Activated CD8-positive, alpha-beta memory T cell treated with anti-CD3 and anti-CD28 coated beads, Interleukin-2, amount 50 U/mL, for 48 hours (primary cell): ENCODE measurements around the gene CEMP1.

Experiments used
- DNase-seq: peaks from one replicate; pipeline ENCODE4 v3.0.0-alpha.2; 2020

The CEMP1 gene

DNA sequence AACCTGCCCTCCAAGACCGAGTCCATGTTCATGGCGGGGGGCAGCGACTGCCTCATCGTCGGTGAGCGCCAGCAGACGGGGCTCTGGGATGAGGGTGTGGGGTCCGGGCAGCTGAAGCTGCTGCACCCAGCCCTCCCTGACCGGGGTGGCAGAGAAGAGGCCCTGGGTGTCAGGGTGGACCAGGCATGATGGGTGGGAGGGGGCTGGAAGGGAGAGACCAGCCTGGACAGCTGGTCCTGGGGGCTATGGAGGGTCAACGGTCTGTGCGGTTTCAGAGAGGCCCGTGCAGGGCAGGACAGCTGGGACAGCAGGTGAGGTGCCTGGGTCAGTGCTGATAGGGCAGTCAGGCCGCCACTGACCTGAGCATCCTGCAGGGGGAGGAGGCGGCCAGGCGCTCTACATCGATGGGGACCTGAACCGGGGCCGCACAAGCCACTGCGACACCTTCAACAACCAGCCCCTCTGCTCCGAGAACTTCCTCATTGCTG is 30.7 kb downstream of the CEMP1 start:
- DNase-seq = no peak

DNA sequence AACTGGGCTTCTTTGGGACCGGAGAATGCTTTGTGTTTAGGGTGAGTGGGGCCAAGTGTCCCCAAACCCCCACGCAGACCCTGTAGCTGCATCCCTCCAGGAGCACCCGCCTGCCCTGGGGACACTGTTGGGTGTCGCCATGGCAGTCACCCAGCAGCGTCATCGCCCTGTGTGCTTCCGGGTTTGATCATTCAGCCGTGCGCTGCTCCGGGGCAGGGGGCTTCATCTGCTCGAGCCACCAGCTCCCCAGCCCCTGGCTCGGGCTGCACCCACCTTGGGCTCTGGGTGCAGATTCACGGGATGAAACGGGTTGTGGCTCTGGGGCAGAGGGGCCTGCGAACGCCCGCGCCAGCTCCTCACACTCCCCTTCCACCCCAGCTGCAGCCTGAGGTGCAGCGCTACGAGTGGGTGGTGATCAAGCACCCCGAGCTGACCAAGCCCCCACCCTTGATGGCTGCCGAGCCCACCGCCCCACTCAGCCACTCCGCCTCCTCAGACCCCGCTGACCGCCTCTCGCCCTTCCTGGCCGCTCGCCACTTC is 31.2 kb downstream of the CEMP1 start:
- DNase-seq = no peak

DNA sequence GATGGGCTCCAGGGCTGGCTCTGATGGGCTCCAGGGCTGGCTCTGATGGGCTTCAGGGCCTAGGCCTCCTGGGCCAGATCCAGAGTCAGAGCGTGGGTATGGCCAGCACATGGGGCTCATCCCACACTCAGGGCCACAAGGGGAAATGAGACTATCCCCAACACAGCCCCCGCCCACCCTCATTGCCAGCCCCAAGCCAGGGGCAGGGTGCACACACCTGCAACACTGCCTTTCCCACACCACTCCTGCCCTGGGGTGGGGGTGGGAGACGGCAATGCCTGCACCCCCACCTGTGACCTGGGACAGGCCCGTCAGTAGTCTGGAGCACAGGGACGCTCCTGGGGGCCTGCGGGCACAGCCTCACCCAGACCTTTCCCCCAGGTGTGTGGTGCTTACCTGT is 31.8 kb downstream of the CEMP1 start:
- DNase-seq = no peak

DNA sequence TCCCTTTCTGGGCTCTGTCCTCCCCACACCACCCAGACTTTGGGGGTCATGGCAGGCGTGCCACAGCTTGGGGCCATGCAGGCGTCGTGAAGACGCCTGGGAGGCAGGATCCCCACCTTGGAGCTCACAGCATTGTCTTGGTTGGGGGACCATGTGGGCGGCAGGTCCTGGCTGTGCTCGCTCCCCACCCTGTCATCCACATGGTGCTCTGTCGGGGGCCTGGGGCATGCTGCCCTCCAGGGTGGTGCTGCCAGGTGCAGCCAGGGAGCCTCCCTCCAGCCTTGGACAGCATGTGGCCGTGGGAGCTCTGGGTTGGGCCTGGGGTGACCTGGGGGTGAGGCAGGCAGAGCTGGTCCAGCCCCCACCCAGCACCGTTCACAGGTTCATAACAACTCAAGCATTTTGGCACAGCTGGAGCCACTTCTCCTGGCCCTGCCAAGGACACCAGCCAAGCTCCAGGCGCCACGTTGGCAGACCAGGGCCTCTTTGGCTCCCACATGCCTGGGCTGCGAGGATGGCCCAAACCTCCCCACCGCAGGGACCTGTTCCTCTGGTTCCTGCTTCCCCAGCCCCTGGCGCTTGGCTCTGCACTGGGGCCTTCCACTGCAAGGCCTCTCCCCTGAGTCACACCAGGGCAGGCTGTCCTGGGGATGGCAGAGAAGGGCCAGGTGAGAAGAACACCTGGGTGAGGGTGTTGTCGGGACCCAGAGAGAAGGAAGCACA is 32.5 kb downstream of the CEMP1 start:
- no peak for DNase-seq

DNA sequence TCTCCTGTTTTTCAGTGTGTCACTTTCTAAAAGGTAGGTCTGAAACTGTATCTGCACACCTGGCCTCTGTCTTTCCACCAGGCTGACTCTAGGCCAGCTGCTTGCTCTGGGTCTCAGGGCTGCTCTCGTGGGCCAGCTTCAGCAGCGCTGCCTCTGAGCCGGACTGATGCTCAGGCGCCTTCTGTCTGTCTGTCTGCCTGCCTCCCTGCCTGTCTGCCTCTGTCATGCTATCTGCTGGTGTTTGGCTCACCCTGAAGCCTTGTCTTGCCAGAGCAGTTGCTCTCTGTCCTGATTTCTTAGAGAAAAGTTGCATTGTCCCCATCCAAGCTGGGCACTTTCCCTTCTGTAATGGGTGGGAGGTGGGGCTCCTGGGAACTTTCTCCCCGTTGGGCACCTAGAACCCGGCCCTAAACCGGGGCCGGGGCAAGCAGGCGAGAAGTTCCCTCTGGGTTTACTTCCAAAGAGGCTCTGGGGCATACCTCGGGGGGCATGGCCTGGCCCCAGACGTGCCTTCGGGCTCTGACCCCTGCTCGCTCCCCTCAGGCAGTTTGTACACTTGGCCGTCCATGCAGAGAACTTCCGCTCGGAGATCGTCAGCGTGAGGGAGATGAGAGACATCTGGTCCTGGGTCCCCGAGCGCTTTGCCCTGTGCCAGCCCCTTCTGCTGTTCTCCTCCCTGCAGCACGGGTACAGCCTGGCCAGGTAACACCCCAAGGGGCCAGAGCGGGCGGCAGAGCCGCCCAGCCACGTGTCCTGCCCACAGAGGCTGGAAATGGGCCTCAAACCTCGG is 33.3 kb downstream of the CEMP1 start:
- DNase-seq = no peak

DNA sequence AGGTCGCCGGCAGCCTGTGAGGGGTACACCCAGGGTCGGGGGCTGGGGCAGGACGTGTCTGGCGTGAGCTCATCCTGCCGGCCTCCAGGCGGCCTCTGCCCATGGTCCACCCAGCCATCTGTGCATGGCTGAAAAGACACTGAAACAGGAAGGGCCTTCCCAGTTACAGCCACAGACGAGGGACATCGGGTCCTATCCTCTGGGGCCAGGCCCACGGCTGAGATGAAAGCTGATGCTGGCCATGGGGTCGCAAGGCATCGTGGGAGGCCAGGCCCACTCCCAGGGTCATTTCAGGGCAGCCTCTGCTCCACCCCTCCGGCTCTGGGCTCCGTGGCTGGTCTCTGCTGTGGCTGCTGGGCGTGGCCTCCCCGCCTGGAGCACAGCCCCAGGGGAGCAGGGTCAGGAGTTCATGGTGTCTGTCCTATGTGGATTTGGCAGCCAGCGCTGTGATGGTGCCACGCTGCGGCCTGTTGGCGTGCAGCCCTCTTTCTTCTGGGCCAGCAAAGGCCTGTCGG is 34.0 kb downstream of the CEMP1 start:
- DNase-seq = no peak

DNA sequence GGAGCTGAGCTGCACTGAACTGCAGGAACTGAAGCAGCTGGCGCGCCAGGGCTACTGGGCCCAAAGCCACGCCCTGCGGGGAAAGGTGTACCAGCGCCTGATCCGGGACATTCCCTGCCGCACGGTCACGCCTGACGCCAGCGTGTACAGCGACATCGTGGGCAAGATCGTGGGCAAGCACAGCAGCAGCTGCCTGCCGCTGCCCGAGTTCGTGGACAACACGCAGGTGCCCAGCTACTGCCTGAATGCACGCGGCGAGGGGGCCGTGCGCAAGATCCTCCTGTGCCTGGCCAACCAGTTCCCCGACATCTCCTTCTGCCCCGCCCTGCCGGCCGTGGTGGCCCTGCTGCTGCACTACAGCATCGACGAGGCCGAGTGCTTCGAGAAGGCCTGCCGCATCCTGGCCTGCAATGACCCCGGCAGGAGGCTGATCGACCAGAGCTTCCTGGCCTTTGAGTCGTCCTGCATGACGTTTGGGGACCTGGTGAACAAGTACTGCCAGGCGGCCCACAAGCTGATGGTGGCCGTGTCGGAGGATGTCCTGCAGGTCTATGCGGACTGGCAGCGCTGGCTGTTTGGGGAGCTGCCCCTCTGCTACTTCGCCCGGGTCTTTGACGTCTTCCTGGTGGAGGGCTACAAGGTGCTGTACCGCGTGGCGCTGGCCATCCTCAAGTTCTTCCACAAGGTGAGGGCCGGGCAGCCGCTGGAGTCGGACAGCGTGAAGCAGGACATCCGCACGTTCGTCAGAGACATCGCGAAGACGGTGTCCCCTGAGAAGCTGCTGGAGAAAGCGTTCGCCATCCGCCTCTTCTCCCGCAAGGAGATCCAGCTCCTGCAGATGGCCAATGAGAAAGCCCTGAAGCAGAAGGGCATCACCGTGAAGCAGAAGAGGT is 34.7 kb downstream of the CEMP1 start:
- no peak for DNase-seq

DNA sequence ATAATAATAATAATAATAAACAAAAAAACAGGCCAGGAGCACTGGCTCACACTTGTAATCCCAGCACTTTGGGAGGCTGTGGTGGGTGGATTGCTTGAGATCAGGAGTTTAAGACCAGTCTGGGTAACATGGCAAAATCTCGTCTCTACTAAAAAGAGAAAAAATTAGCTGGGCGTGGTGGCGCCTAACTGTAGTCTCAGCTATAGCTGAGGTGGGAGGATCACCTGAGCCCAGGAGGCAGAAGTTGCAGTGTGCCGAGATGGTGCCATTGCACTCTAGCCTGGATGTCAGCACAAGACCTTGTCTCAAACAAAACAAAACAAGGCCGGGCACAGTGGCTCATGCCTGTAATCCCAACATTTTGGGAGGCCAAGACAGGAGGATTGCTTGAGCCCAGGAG is 36.2 kb downstream of the CEMP1 start:
- DNase-seq = no peak

DNA sequence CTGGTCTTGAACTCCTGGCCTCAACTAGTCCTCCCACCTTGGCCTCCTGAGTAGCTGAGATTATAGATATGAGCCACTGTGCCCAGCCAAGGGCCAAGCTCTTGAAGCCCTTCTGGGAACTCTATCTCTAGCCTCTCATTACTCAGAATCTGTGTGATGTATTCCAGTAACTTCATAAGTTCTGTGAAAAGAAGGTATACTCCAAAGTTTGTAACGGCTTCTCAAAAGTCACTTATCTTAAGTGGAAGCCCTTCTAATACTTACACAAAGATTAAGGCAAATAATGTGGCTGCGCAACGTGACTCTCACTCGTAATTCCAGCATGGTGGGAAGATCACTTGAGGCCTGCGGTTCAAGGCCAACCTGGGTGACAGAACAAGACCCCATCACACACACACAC is 36.6 kb downstream of the CEMP1 start:
- DNase-seq = no peak

DNA sequence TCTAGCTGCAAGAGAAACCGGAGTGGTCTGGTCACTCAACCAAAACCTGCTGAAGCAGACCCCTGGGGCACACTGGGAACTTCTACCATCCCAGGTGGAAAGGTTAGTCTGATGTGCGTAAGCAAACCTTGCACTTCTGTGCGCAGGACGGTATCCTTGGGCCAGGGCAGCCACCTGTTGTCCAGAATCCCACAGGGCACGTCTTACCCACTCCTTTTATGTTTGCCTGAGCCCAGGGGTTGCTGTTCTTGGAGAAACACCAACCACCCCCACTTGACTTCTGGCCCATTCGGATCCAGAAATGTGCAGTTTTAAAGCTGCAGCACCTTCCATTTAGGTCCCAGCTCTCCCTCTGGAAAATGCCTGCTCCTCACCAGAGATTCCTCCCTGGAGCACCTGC is 37.6 kb downstream of the CEMP1 start:
- DNase-seq = no peak

DNA sequence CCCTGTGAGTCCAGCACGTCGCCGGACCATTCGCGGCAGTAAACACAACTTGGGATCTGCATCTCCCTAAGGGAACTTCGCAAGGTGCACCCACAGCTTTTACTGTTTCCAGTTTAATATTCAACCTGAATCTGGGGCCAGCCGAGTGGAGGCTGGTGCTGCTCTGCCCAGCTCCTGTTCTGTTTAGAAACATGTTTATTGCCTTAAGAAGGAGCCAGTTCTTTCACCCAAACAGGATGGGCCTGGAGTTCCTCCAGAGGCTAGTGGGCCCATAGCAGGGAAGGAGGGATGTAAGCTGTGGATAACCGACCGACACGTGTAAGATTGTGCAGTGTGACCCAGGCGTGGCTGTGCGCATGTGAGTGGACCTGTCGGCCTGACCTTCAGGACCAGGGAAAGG is 38.9 kb downstream of the CEMP1 start:
- no peak for DNase-seq

DNA sequence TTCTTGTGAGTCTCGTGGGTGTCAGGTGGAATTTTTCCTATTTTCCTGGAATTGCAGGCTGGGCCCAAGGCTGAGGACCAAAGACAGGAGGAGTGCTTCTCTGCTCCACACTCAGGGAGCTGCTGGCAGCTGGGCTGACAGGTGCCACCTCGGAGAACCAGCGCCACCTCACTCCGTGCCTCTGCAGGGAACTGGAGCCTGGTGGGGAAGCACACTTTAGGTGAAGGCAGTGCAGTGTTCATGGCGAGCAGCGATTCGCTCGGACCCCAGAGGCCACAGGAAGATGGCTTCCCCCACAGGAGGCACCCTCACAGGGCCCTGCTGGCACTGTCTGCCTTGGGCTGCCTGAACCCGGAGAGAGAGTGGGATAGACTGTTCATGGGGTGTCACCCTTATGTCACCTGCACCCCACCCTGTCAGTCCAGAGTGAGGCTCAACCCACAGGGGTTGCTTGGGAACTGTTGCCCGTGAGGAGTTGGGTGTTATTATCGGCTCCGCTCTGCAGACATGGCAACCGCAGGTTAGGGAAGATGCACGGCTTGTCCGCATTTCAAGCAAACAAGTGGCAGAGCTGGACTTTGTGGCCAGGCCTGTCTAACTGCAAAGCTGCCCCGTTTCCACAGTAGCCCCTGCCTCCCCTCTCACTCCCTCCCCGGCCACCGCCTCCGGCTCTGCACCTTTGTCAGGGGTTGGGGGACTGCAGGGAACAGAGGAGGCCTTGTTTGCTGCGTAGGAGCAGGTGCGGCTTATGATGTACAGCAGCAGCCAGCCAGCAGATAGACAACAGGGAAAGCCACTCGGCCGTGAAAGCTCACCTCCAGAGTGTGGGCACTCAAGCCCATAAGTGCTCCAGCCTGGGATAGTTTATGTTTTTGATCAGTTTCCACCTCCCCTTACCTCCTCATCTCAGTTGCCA is 40.8 kb downstream of the CEMP1 start:
- DNase-seq = no peak

DNA sequence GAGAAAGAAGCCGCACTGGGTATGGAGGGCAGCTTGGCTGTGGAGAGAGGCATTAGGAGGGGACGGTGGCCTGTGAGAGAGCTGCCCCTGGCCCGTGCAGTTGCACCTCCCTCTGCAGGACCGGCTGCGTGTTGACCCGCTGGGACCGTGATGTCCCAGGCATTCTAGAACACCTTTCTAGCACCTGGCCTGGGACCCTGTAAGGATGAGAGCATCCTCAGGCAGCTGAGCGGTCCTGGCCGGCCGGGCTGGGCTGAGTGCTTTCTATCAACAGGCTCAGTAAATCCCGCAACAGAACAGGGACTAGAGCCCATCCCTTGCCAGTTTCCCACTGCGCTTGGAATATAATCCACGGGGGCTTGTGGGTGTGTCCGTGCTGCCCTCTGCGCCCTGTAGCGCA is 41.6 kb downstream of the CEMP1 start:
- DNase-seq = no peak

DNA sequence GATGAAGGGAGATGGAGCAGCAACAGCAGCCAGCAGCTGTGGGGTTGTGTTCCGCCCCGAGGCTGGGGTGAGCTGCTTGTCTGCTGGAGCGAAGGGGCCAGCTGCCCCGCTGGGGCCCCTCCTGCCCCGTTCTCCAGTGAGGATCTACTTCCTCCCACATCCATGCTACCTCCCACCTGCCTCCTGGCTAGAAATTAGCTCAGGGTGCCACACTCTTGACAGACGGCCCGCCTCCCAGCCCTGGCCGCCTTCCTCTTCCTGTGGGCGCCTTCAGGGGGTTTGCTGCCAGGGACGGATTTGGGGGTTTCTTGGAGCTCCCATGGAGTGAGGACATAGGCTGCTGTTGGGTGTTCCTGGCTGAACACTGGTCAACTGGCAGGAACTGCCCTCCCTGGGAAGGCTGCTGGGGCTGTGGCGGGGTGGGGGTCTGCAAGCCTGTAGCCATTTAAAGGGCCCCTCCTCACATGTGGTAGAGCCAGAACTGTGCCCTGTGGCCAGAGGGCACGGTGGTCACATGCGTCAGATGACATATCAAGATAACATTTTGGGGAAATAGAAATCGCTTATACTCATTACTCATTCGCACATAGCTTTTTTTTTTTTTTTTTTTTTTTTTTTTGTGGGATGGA is 43.2 kb downstream of the CEMP1 start:
- DNase-seq = no peak

DNA sequence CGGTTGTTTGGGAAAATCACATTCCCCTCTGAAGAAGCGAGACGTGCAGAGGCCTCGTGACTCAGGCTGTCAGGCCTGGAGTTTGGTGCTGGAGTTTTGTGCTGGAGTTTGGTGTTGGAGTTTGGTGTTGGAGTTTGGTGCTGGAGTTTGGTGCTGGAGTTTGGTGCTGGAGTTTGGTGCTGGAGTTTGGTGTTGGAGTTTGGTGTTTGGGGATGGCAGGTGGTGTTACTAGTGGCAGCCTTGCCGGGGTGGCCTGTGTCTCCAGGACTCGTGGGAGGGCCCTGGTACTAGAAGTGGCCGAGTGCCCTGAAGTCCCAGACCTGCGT is 43.7 kb downstream of the CEMP1 start:
- DNase-seq = no peak

DNA sequence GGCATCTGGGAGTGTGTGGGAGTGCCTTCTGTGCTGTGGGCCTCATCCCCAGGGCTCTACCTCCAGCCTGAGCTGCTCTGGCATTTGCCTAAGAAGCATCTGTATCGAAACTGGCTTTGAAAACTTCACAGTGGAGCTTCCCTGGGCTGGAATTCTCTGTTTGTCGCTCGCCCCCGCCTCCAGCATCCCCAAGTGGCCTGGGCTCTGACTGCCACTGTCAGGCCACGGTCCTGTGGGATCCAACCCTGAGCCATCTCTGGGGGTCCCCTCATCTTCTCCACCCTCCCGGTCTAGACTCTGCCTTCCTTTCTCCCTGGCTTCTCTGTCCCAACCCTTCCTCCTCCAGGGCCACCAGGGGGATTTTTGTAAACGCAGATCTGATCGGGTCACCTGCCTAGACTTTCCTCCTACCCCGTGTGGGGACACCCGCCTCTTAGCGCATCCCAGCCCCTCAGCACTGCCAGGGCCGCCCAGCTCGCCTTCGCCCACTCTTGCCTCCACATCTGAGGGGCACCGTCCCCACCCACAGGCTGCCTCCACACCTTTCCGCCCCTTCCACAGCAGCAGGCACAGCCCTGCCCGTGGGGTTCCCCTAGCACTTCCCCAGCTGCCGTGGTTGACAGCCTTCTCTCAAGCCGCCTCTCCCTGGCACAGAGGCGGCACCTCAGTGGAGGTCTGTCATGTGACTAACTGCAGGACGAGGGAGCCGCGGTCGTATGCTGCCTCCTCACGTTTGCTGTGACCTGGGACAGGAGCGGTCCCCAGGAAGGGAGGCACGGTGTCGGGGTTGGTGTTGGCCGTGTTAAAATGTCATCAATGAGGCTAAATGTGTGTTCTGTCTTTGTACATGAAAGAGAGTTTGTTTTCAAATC is 44.3 kb downstream of the CEMP1 start:
- peak; percentile 83 for DNase-seq

DNA sequence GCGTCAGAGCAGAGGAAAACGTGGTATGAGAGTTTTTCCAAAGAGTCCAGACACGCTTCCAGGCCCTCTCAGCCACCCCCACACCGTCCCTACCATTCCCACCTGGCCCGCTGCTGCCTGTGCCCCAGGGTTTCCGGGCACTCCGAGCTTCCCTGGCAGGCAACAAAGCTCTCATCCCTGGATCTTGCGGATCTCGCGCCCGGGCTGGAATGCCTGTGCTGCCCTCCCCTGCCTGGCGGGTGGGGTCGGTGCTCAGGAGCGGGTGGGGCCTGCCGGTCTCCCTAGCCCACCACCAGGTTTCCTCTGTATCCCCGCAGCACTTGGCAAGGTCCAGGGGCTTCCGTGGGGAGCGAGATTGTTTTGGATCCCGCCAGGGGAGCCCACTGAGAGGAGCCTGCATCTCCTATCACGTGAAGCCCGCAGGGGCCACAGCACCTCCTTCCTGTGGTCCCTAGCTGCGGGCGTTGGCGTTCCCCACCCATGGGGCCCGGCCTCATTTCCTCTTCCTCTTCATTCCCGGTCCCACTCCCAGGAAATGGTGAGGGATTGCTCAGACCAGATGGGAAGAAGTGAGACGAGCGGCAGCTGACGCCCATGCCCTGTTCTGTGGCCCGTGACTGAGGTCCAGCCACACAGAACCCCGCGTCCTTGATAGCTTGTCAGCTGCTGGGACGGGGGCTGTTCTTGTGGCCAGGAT is 45.2 kb downstream of the CEMP1 start:
- no peak for DNase-seq

DNA sequence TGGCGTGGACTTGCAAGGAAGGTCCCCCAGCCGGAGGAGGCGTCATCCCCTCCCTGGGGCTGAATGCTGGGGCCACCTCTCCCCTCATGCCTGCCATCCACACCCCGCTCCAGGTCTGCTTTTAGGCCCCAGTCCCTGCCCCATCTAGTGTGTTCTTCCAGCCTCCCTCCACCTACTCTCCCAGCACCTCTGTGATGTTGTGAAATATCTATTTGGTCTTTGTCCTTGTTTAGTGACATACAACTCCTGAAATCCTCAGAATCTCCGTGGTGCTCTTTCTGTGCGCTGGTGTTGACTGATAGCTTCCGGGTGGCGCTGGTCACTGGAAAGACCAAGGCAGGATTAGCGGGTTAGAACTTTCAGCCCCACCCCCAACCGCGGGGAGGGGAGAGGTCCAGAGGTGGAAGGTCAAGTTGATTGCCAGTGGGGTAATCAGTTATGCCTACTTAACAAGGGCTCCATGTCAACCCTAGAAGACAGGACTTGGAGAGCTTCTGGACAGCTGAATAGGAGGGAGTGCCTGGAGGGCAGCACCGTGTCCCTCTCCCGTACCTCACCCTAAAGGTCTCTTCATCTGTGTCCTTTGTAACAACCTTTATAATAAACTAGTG is 46.2 kb downstream of the CEMP1 start:
- DNase-seq = no peak
